Endothelial cell of umbilical vein (primary cell): ENCODE results near the gene PAGE2B. TPM values are rescaled to one million over a fixed set of nuclear protein-coding genes. Genes with fewer than 3 reads are reported as not detected.

ENCODE experiments used
- BruUV-seq: library from RNA; stranded (reverse); fragments of 400-500 nt; replicated peaks from 2 replicates; lab custom pipeline; 2021; lab: Mats Ljungman, UMichigan
- CTCF ChIA-PET: fragments of 300-600, 350-600 bp; sonication (Branson Sonifier 250); formaldehyde crosslinking; loops from one replicate; lab custom pipeline; 2021; ENCODE audit warnings: antibody characterized with exemption, inconsistent platforms; lab: Charles Lee
- POLR2A ChIA-PET: fragments of 300-600, 350-600 bp; sonication (Branson Sonifier 250); formaldehyde crosslinking; loops from one replicate; lab custom pipeline; 2021; ENCODE audit warnings: antibody characterized with exemption, inconsistent platforms; lab: Charles Lee
- DNase-seq: peaks from one replicate; pipeline ENCODE4 v3.0.0-alpha.2; 2011; ENCODE audit warnings: low read depth, low spot score
- FAIRE-seq: peaks from 2 replicates; lab custom pipeline; 2011; peaks lifted over from hg19 to GRCh38; lab: Jason Lieb, UNC
- H2AFZ ChIP-seq: 2 replicates; pipeline ENCODE4 v1.6.0; 2012; ENCODE audit warnings: low read depth, low read length, control low read depth, inconsistent platforms
- H3K27ac ChIP-seq: 2 replicates; pipeline ENCODE4 v1.5.1; 2011; ENCODE audit warnings: low read depth, mild to moderate bottlenecking, control low read depth, low read length, moderate library complexity; ENCODE audit not compliant: insufficient read depth
- H3K27me3 ChIP-seq, 2 experiments: 2 replicates each; pipeline versions ENCODE4 v1.6.0 to v1.6.1; 2011; ENCODE audit warnings: low read length in 2 of 2, mixed read lengths in 1 of 2; ENCODE audit not compliant: control insufficient read depth in 2 of 2, insufficient read depth in 2 of 2
- H3K36me3 ChIP-seq, 2 experiments: 2 replicates in 1 of 2; 3 replicates in 1 of 2; pipeline ENCODE4 v1.5.1; 2011; ENCODE audit warnings: low read length in 2 of 2, mild to moderate bottlenecking in 1 of 2, moderate library complexity in 1 of 2; ENCODE audit not compliant: control insufficient read depth in 2 of 2, insufficient read depth in 2 of 2; ENCODE audit errors: extremely low read depth in 1 of 2
- H3K4me1 ChIP-seq: 3 replicates; pipeline ENCODE4 v1.5.1; 2011; ENCODE audit warnings: mild to moderate bottlenecking, low read length; ENCODE audit not compliant: control insufficient read depth, insufficient read depth; ENCODE audit errors: extremely low read depth
- H3K4me2 ChIP-seq: 2 replicates; pipeline ENCODE4 v1.6.1; 2011; ENCODE audit warnings: low read length, control low read depth, mixed read lengths; ENCODE audit not compliant: insufficient read depth
- H3K4me3 ChIP-seq, 3 experiments: fragments of 200-600 bp in 1 of 3; sonication (generic), shearing (Covaris generic) in 1 of 3; replicated peaks in 1 of 3; 2 replicates each; pipeline ENCODE4 v1.5.1; 2011 to 2016; ENCODE audit warnings: control low read depth in 3 of 3, low read length in 3 of 3, mild to moderate bottlenecking in 2 of 3, inconsistent platforms in 1 of 3, low read depth in 1 of 3, moderate library complexity in 1 of 3; ENCODE audit not compliant: insufficient read depth in 1 of 3
- H3K79me2 ChIP-seq: 2 replicates; pipeline ENCODE4 v1.6.0; 2012; ENCODE audit warnings: low read length, inconsistent platforms; ENCODE audit not compliant: control insufficient read depth, insufficient read depth
- H3K9ac ChIP-seq: replicated peaks from 2 replicates; pipeline ENCODE3; 2011; ENCODE audit warnings: low read length, control low read depth; ENCODE audit not compliant: insufficient read depth; ENCODE audit errors: extremely low read depth
- H3K9me1 ChIP-seq: replicated peaks from 3 replicates; pipeline ENCODE4 v1.6.0; 2011; ENCODE audit warnings: mild to moderate bottlenecking, low read length; ENCODE audit not compliant: control insufficient read depth, insufficient read depth; ENCODE audit errors: extremely low read depth
- H3K9me3 ChIP-seq: replicated peaks from 2 replicates; pipeline ENCODE4 v1.5.1; 2012; ENCODE audit warnings: low read length, inconsistent platforms; ENCODE audit not compliant: control insufficient read depth, insufficient read depth
- H4K20me1 ChIP-seq: replicated peaks from 2 replicates; pipeline ENCODE3; 2011; ENCODE audit warnings: mild to moderate bottlenecking, low read length; ENCODE audit not compliant: control insufficient read depth, insufficient read depth; ENCODE audit errors: extremely low read depth
- EZH2 ChIP-seq: IDR thresholded peaks from 2 replicates; pipeline ENCODE4 v1.6.1; 2012; ENCODE audit warnings: borderline replicate concordance, low read depth, mild to moderate bottlenecking, moderate library complexity, low read length, inconsistent platforms; ENCODE audit not compliant: severe bottlenecking
- GATA2 ChIP-seq: IDR thresholded peaks from 2 replicates; pipeline ENCODE4 v1.7.0; 2011; ENCODE audit warnings: low read depth, mild to moderate bottlenecking, moderate library complexity, mixed read lengths, low read length; ENCODE audit not compliant: insufficient read length, insufficient read depth
- MYC ChIP-seq: IDR thresholded peaks from one replicate; pipeline ENCODE4 v1.6.1; 2011; ENCODE audit warnings: mild to moderate bottlenecking, low read depth, low read length
- POLR2AphosphoS5 ChIP-seq: IDR thresholded peaks from 2 replicates; pipeline ENCODE4 v1.6.1; 2012; ENCODE audit warnings: low read depth, mild to moderate bottlenecking, control low read depth, low read length, moderate library complexity; ENCODE audit not compliant: insufficient read depth
- dilution Hi-C: fragments of 300-500 bp; cut with MboI; formaldehyde crosslinking; loops from one replicate; pipeline ENCODE4 v1.15.0; 2019; ENCODE audit warnings: low sequenced_read_pairs; ENCODE audit not compliant: extremely low pct_ligation_motif_present
- intact Hi-C: fragments of 100-400 bp; cut with micrococcal nuclease; formaldehyde crosslinking; loops from one replicate; pipeline ENCODE4 v1.10.0; 2022
- polyA plus RNA-seq, 4 experiments: library from polyadenylated mRNA; depleted of rRNA in 3 of 4; stranded (reverse) in 3 of 4; unstranded in 1 of 4; fragments of >200 nt; gene quantifications; 2 replicates each; pipeline versions ENCODE4 v1.2.1 to v1.2.3, GENCODE V29; 2011 to 2012; ENCODE audit warnings: missing spikeins in 1 of 4
- total RNA-seq: library from RNA; stranded (reverse); gene quantifications from 2 replicates; pipeline ENCODE4 v1.2.3, GENCODE V29; 2021
- TF ChIP-seq, protein P1 (sequence below), 2 donors: IDR thresholded peaks; 1 replicate in 1 of 2; 2 replicates in 1 of 2; pipeline ENCODE4 v1.5.1; 2011; ENCODE audit warnings: low read length in 2 of 2, mild to moderate bottlenecking in 2 of 2, moderate library complexity in 2 of 2, control low read depth in 1 of 2, inconsistent platforms in 1 of 2, low read depth in 1 of 2; ENCODE audit not compliant: insufficient read depth in 1 of 2; ENCODE audit errors: extremely low read depth in 1 of 2
- TF ChIP-seq, protein P2 (sequence below): IDR thresholded peaks from 2 replicates; pipeline ENCODE4 v1.6.1; 2011; ENCODE audit not compliant: insufficient read depth, insufficient read length

Gene PAGE2B
- total and polyA plus RNA-seq, 2 donors (not counting 3 experiments of a cell fraction or from before 2014, with no cell fraction given), result not detected

DNA sequence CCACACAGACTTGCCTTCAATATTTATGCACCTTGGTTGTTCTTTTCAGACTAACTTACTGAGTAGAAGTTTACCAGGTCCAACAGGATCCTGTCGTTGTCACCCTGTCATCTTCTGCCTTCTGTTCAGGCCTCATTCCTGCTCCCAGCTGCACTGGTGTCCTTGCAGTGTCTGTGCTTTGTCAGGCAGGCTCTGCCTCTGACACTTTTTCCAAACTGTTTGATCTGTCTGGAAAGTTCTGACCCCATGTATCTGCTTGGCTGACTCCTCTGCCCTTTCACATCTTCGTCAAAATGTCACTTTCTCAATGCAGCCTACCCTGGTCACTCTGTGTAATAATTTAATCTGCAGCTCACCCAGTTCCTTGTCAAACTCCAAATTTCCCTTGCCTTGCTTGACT lies 23.9 kb downstream of the PAGE2B start:
- Histone ChIP-seq H3K9ac (no peak overlapping the region), H3K9me1 (no peaks in the 10 kb centered on the region), H3K4me2 (no peak overlapping the region), H3K27ac (no peak overlapping the region), H3K36me3 (no peaks in the 10 kb centered on the region), H3K79me2 (no peaks in the 10 kb centered on the region), H2AFZ (no peak overlapping the region), H4K20me1 (no peaks in the 10 kb centered on the region), H3K9me3 (no peaks in the 10 kb centered on the region), H3K27me3 (no peaks in the 10 kb centered on the region), H3K4me1 (no peaks in the 10 kb centered on the region), H3K4me3 (no peak overlapping the region)
- FAIRE-seq (no peak), DNase-seq (no peak)
- dilution Hi-C loops (no loop called here), intact Hi-C loops (no loop called here)
- BruUV-seq, result no TSS peak
- TF ChIP-seq GATA2, result no peak
- TF ChIP-seq, protein P1, sequence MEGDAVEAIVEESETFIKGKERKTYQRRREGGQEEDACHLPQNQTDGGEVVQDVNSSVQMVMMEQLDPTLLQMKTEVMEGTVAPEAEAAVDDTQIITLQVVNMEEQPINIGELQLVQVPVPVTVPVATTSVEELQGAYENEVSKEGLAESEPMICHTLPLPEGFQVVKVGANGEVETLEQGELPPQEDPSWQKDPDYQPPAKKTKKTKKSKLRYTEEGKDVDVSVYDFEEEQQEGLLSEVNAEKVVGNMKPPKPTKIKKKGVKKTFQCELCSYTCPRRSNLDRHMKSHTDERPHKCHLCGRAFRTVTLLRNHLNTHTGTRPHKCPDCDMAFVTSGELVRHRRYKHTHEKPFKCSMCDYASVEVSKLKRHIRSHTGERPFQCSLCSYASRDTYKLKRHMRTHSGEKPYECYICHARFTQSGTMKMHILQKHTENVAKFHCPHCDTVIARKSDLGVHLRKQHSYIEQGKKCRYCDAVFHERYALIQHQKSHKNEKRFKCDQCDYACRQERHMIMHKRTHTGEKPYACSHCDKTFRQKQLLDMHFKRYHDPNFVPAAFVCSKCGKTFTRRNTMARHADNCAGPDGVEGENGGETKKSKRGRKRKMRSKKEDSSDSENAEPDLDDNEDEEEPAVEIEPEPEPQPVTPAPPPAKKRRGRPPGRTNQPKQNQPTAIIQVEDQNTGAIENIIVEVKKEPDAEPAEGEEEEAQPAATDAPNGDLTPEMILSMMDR (IDR thresholded peaks at IDR 0.05; ENCODE audit: extremely low read depth in 1 of 2, insufficient read depth in 1 of 2, low read depth in 1 of 2, low read length in 2 of 2), result no peak
- TF ChIP-seq EZH2, result no peak
- no peak for TF ChIP-seq MYC
- TF ChIP-seq POLR2AphosphoS5, result no peak
- CTCF ChIA-PET, result no interaction called here
- POLR2A ChIA-PET, result no interaction called here

DNA sequence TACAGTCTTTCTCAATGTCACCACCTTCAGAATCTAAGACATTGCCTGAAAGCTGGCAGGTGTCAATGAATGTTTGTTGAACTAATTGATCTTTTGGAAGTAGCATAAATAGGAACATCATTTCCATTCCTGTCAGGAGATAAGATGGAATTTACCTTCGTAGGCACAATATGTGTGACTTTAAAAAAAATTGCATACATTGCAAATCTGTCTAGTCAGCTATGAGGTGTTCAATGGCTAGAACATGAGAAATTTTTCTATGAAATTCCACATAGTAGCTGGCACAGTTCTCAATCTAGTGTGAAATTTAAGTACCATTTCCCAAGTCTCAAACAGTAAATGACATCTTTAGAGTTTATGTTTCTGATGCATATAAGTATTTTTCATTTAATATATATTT lies 24.3 kb downstream of the PAGE2B start:
- Histone ChIP-seq H3K4me3 (no peak overlapping the region), H3K9me3 (no peaks in the 10 kb centered on the region), H3K9ac (no peak overlapping the region), H3K27me3 (no peaks in the 10 kb centered on the region), H4K20me1 (no peaks in the 10 kb centered on the region), H3K4me2 (no peak overlapping the region), H3K4me1 (no peaks in the 10 kb centered on the region), H3K36me3 (no peaks in the 10 kb centered on the region), H2AFZ (no peak overlapping the region), H3K79me2 (no peaks in the 10 kb centered on the region), H3K27ac (no peak overlapping the region), H3K9me1 (no peaks in the 10 kb centered on the region)
- intact Hi-C loops, result no loop called here
- ChIA-PET CTCF (no interaction called here), POLR2A (no interaction called here)
- FAIRE-seq, result no peak
- TF ChIP-seq, protein P2, sequence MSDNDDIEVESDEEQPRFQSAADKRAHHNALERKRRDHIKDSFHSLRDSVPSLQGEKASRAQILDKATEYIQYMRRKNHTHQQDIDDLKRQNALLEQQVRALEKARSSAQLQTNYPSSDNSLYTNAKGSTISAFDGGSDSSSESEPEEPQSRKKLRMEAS, result no peak
- dilution Hi-C loops, result no loop called here
- no TSS peak for BruUV-seq
- DNase-seq, result no peak
